HG03558 (cell line): ENCODE results near the gene LCMT1.
"Not testable (repeated sequence)": the region's sequence is repeated elsewhere in the genome, so short reads cannot be mapped to it uniquely, and the experiment has no call there.

Experiments used
- ATAC-seq: cut with Tn5 transposase; IDR thresholded peaks from one replicate; pipeline ENCODE4 v1.9.1; 2021; ENCODE audit warnings: moderate number of reproducible peaks; ENCODE audit not compliant: unreplicated experiment; ENCODE audit errors: extremely low read depth

Gene LCMT1

GRCh38 chr16:25135254-25135878, 23.8 kb downstream of the LCMT1 start:
- ATAC-seq: no peak

GRCh38 chr16:25138130-25138529, 26.6 kb downstream of the LCMT1 start:
- no peak for ATAC-seq

- no peak for ATAC-seq
These were observed 28.9 kb downstream of the LCMT1 start for GRCh38 chr16:25140459-25140858.

GRCh38 chr16:25141648-25142047, 30.1 kb downstream of the LCMT1 start:
- no peak for ATAC-seq

- no peak for ATAC-seq
These were observed 32.4 kb downstream of the LCMT1 start for GRCh38 chr16:25143928-25144327.

GRCh38 chr16:25148568-25149215, 37.1 kb downstream of the LCMT1 start:
- no peak for ATAC-seq

- no peak for ATAC-seq
These were observed 40.5 kb downstream of the LCMT1 start for GRCh38 chr16:25151996-25152395.

GRCh38 chr16:25155553-25156460, 44.3 kb downstream of the LCMT1 start:
- ATAC-seq: no peak

- no peak for ATAC-seq
These were observed 45.8 kb downstream of the LCMT1 start for GRCh38 chr16:25157271-25157875.

GRCh38 chr16:25158401-25158800, 46.9 kb downstream of the LCMT1 start:
- no peak for ATAC-seq

GRCh38 chr16:25161753-25162367, 50.3 kb downstream of the LCMT1 start:
- no peak for ATAC-seq

- ATAC-seq: no peak
These were observed 52.1 kb downstream of the LCMT1 start for GRCh38 chr16:25163683-25164082.

GRCh38 chr16:25165284-25165683, 53.7 kb downstream of the LCMT1 start:
- no peak for ATAC-seq

- not testable (repeated sequence) for ATAC-seq
These were observed 56.4 kb downstream of the LCMT1 start for GRCh38 chr16:25167920-25168319.

GRCh38 chr16:25171390-25171789, 59.8 kb downstream of the LCMT1 start:
- no peak for ATAC-seq

GRCh38 chr16:25172831-25173230, 61.3 kb downstream of the LCMT1 start:
- no peak for ATAC-seq

GRCh38 chr16:25174285-25174684, 62.7 kb downstream of the LCMT1 start:
- no peak for ATAC-seq

- no peak for ATAC-seq
These were observed 64.6 kb downstream of the LCMT1 start for GRCh38 chr16:25176136-25176535.

- no peak for ATAC-seq
These were observed 65.9 kb downstream of the LCMT1 start for GRCh38 chr16:25177512-25177830.
